Ishikawa (cell line): Measurements from ENCODE around the gene SH3RF3.

ENCODE experiments used
- CEBPB ChIP-seq: IDR thresholded peaks from 2 replicates; pipeline ENCODE4 v1.6.1; 2012
- EP300 ChIP-seq: IDR thresholded peaks from 2 replicates; pipeline ENCODE4 v1.6.1; 2012; ENCODE audit warnings: borderline replicate concordance
- RAD21 ChIP-seq: IDR thresholded peaks from 2 replicates; pipeline ENCODE4 v1.6.1; 2012; ENCODE audit warnings: low read depth
- TEAD4 ChIP-seq: IDR thresholded peaks from 2 replicates; pipeline ENCODE4 v1.6.1; 2012
- YY1 ChIP-seq: IDR thresholded peaks from 2 replicates; pipeline ENCODE4 v1.6.1; 2012; ENCODE audit warnings: low read depth
- ZBTB7A ChIP-seq: IDR thresholded peaks from 2 replicates; pipeline ENCODE4 v1.6.1; 2012; ENCODE audit warnings: low read depth
- TF ChIP-seq, protein P1 (sequence below): IDR thresholded peaks from 2 replicates; pipeline ENCODE4 v1.6.1; 2012
- TF ChIP-seq, protein P2 (sequence below): IDR thresholded peaks from 2 replicates; pipeline ENCODE4 v1.6.1; 2012; ENCODE audit warnings: low read depth, mild to moderate bottlenecking

DNA sequence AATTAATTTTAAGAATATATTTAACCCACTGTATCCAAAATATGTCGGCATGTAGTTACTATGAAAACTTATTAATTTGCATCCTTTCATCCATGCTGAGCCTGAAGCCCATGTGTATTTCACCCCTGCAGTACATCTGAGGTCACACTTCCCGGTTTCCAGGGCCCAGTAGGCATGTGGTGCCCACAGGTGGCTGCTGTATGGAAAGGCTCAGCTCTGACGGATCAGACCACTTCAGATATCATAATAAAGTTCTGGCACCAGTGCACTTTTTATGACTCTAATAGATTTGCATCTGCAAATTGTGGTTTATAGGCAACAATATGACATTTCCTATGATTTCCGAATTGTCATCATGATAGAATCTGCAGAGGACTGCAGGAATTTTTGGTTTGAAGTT is 22.5 kb downstream of the SH3RF3 start:
- TF ChIP-seq EP300 (no peak), ZBTB7A (no peak), YY1 (no peak), TEAD4 (no peak), CEBPB (no peak), RAD21 (no peak)
- TF ChIP-seq, protein P1, sequence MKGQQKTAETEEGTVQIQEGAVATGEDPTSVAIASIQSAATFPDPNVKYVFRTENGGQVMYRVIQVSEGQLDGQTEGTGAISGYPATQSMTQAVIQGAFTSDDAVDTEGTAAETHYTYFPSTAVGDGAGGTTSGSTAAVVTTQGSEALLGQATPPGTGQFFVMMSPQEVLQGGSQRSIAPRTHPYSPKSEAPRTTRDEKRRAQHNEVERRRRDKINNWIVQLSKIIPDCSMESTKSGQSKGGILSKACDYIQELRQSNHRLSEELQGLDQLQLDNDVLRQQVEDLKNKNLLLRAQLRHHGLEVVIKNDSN = no peak
- TF ChIP-seq, protein P2, sequence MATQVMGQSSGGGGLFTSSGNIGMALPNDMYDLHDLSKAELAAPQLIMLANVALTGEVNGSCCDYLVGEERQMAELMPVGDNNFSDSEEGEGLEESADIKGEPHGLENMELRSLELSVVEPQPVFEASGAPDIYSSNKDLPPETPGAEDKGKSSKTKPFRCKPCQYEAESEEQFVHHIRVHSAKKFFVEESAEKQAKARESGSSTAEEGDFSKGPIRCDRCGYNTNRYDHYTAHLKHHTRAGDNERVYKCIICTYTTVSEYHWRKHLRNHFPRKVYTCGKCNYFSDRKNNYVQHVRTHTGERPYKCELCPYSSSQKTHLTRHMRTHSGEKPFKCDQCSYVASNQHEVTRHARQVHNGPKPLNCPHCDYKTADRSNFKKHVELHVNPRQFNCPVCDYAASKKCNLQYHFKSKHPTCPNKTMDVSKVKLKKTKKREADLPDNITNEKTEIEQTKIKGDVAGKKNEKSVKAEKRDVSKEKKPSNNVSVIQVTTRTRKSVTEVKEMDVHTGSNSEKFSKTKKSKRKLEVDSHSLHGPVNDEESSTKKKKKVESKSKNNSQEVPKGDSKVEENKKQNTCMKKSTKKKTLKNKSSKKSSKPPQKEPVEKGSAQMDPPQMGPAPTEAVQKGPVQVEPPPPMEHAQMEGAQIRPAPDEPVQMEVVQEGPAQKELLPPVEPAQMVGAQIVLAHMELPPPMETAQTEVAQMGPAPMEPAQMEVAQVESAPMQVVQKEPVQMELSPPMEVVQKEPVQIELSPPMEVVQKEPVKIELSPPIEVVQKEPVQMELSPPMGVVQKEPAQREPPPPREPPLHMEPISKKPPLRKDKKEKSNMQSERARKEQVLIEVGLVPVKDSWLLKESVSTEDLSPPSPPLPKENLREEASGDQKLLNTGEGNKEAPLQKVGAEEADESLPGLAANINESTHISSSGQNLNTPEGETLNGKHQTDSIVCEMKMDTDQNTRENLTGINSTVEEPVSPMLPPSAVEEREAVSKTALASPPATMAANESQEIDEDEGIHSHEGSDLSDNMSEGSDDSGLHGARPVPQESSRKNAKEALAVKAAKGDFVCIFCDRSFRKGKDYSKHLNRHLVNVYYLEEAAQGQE = no peak
